Measurements from ENCODE around the gene SERPINA5.
"Not testable (repeated sequence)": the region's sequence is repeated elsewhere in the genome, so short reads cannot be mapped to it uniquely, and the experiment has no call there.

Gene SERPINA5

GRCh38 chr14:94573475-94574277 lies 7.5 kb upstream of the SERPINA5 start:
- no peak for DNase-seq (ENCODE audit: low spot score)

- DNase-seq (ENCODE audit: low spot score) = no peak
Observed at GRCh38 chr14:94574336-94574735, 6.9 kb upstream of the SERPINA5 start.

- no peak for DNase-seq (ENCODE audit: low spot score)
Observed at GRCh38 chr14:94575730-94576585, 5.3 kb upstream of the SERPINA5 start.

GRCh38 chr14:94577472-94577871 lies 3.8 kb upstream of the SERPINA5 start:
- DNase-seq (ENCODE audit: low spot score) = not testable (repeated sequence)

- no peak for DNase-seq (ENCODE audit: low spot score)
Observed at GRCh38 chr14:94578712-94579111, 2.5 kb upstream of the SERPINA5 start.

- DNase-seq (ENCODE audit: low spot score) = no peak
Observed at GRCh38 chr14:94582199-94582750, 1.0 kb downstream of the SERPINA5 start.

- DNase-seq (ENCODE audit: low spot score) = no peak
Observed at GRCh38 chr14:94582851-94583250, 1.6 kb downstream of the SERPINA5 start.

- no peak for DNase-seq (ENCODE audit: low spot score)
Observed at GRCh38 chr14:94583557-94583956, 2.3 kb downstream of the SERPINA5 start.

GRCh38 chr14:94584591-94585280 lies 3.5 kb downstream of the SERPINA5 start:
- DNase-seq (ENCODE audit: low spot score) = no peak

- DNase-seq (ENCODE audit: low spot score) = no peak
Observed at GRCh38 chr14:94586635-94587034, 5.4 kb downstream of the SERPINA5 start.

GRCh38 chr14:94588311-94588710 lies 7.1 kb downstream of the SERPINA5 start:
- no peak for DNase-seq (ENCODE audit: low spot score)

- DNase-seq (ENCODE audit: low spot score) = no peak
Observed at GRCh38 chr14:94591073-94591472, 9.8 kb downstream of the SERPINA5 start.

- no peak for DNase-seq (ENCODE audit: low spot score)
Observed at GRCh38 chr14:94591871-94592270, 10.6 kb downstream of the SERPINA5 start.

- no peak for DNase-seq (ENCODE audit: low spot score)
Observed at GRCh38 chr14:94592457-94592856, 11.2 kb downstream of the SERPINA5 start.

- no peak for DNase-seq (ENCODE audit: low spot score)
Observed at GRCh38 chr14:94593376-94593748, 12.1 kb downstream of the SERPINA5 start.

- DNase-seq (ENCODE audit: low spot score) = no peak
Observed at GRCh38 chr14:94593749-94594431, 12.7 kb downstream of the SERPINA5 start.

- no peak for DNase-seq (ENCODE audit: low spot score)
Observed at GRCh38 chr14:94594441-94594840, 13.2 kb downstream of the SERPINA5 start.

- DNase-seq (ENCODE audit: low spot score) = no peak
Observed at GRCh38 chr14:94595912-94596311, 14.7 kb downstream of the SERPINA5 start.

- no peak for DNase-seq (ENCODE audit: low spot score)
Observed at GRCh38 chr14:94596361-94596760, 15.1 kb downstream of the SERPINA5 start.

GRCh38 chr14:94597788-94598187 lies 16.6 kb downstream of the SERPINA5 start:
- no peak for DNase-seq (ENCODE audit: low spot score)

GRCh38 chr14:94598506-94598815 lies 17.2 kb downstream of the SERPINA5 start:
- DNase-seq (ENCODE audit: low spot score) = no peak
